H1 (cell line): Measurements from ENCODE around the gene GDE1.

Experiments
- CREB1 ChIP-seq: IDR thresholded peaks from 2 replicates; pipeline ENCODE4 v1.6.1; 2012; ENCODE audit warnings: inconsistent platforms
- CTCF ChIP-seq, 3 experiments: IDR thresholded peaks; 1 replicate in 2 of 3; 2 replicates in 1 of 3; pipeline versions ENCODE4 v1.5.1 to v1.6.1; 2011; ENCODE audit warnings: low read length in 3 of 3, mild to moderate bottlenecking in 3 of 3, inconsistent platforms in 2 of 3, low read depth in 1 of 3, moderate library complexity in 1 of 3; ENCODE audit not compliant: insufficient read depth in 1 of 3; ENCODE audit errors: control extremely low read depth in 1 of 3
- EP300 ChIP-seq, 2 experiments: IDR thresholded peaks; 1 replicate in 1 of 2; 2 replicates in 1 of 2; pipeline ENCODE4 v1.6.1; 2011 to 2012; ENCODE audit warnings: low read depth in 2 of 2, low read length in 2 of 2, mild to moderate bottlenecking in 2 of 2, borderline replicate concordance in 1 of 2, inconsistent platforms in 1 of 2, moderate library complexity in 1 of 2
- EZH2 ChIP-seq: fragments of 200-600 bp; sonication (generic); IDR thresholded peaks from 2 replicates; pipeline ENCODE4 v1.7.1; 2012; ENCODE audit warnings: low read depth, mild to moderate bottlenecking, moderate library complexity, low read length, inconsistent platforms; ENCODE audit not compliant: severe bottlenecking
- HDAC6 ChIP-seq: IDR thresholded peaks from one replicate; pipeline ENCODE4 v1.7.1; 2012; ENCODE audit warnings: low read depth, mild to moderate bottlenecking, inconsistent platforms, low read length, moderate library complexity
- JUN ChIP-seq: IDR thresholded peaks from 2 replicates; pipeline ENCODE4 v1.6.1; 2011; ENCODE audit warnings: low read depth, mild to moderate bottlenecking, improper control_type of control experiment, low read length
- JUND ChIP-seq: IDR thresholded peaks from 2 replicates; pipeline ENCODE4 v1.6.1; 2011; ENCODE audit warnings: mild to moderate bottlenecking, improper control_type of control experiment, low read length
- NRF1 ChIP-seq: IDR thresholded peaks from 2 replicates; pipeline ENCODE4 v1.6.1; 2011; ENCODE audit warnings: mild to moderate bottlenecking, low read depth, low read length, improper control_type of control experiment
- POLR2A ChIP-seq, 2 experiments: IDR thresholded peaks; 1 replicate in 1 of 2; 2 replicates in 1 of 2; pipeline ENCODE4 v1.6.1; 2011; ENCODE audit warnings: low read depth in 2 of 2, low read length in 2 of 2, mild to moderate bottlenecking in 2 of 2; ENCODE audit errors: control extremely low read depth in 1 of 2
- USF2 ChIP-seq: IDR thresholded peaks from 2 replicates; pipeline ENCODE4 v1.6.1; 2011; ENCODE audit warnings: low read length, improper control_type of control experiment
- TF ChIP-seq, protein P1 (sequence below): IDR thresholded peaks from 2 replicates; pipeline ENCODE4 v1.6.1; 2012; ENCODE audit warnings: low read length, inconsistent platforms
- TF ChIP-seq, protein P2 (sequence below): IDR thresholded peaks from 2 replicates; pipeline ENCODE4 v1.6.1; 2011; ENCODE audit warnings: low read depth, mild to moderate bottlenecking, low read length; ENCODE audit not compliant: insufficient read depth

DNA sequence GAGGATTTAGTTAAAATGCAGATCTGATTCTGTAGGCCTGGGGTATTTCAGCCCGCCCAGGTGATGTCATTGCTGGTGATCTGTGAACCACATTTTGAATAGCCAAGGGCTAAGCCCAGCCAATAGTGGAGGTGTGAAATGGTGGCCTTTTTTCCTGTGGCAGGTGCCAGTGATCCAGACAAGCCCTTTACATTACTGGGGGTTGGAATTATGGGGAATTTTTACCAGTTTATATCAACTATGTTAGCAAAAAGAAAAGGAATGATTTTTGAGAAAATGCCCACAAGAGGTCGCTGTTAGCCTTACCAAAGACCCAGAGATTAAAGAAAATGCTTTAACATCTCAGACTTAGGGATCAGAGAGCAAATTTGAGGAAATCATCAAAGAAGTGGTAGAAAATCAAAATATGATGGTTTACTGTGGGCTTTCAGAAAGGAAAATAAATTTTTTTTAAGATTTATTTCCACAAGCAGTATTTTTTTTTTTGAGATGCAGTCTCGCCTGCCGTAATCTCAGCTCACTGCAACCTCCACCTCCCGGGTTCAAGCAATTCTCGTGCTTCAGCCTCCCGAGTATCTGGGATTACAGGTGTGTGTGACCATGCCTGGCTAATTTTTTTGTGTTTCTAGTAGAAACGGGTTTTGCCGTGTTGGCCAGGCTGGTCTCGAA lies 37.5 kb upstream of the GDE1 start:
- TF ChIP-seq EP300 (IDR thresholded peaks at IDR 0.05; ENCODE audit: borderline replicate concordance in 1 of 2, low read depth in 2 of 2, low read length in 2 of 2) (no peak), POLR2A (IDR thresholded peaks at IDR 0.05; ENCODE audit: control extremely low read depth in 1 of 2, low read depth in 2 of 2, low read length in 2 of 2) (no peak), CTCF (IDR thresholded peaks at IDR 0.05; ENCODE audit: control extremely low read depth in 1 of 3, insufficient read depth in 1 of 3, low read depth in 1 of 3, low read length in 3 of 3) (peak in 2 of 3 experiments; percentile 39 to 54; a peak in 2 of 4 replicates), NRF1 (no peak), USF2 (no peak), JUND (no peak), CREB1 (no peak), JUN (no peak), EZH2 (no peak), HDAC6 (no peak)
- TF ChIP-seq, protein P1, sequence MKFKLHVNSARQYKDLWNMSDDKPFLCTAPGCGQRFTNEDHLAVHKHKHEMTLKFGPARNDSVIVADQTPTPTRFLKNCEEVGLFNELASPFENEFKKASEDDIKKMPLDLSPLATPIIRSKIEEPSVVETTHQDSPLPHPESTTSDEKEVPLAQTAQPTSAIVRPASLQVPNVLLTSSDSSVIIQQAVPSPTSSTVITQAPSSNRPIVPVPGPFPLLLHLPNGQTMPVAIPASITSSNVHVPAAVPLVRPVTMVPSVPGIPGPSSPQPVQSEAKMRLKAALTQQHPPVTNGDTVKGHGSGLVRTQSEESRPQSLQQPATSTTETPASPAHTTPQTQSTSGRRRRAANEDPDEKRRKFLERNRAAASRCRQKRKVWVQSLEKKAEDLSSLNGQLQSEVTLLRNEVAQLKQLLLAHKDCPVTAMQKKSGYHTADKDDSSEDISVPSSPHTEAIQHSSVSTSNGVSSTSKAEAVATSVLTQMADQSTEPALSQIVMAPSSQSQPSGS, result peak; percentile 48; the same call in 1 of the 2 replicates
- TF ChIP-seq, protein P2, sequence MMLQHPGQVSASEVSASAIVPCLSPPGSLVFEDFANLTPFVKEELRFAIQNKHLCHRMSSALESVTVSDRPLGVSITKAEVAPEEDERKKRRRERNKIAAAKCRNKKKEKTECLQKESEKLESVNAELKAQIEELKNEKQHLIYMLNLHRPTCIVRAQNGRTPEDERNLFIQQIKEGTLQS, result no peak
